VCaP (cell line): ENCODE measurements around the gene EFCAB5.
"Not testable (repeated sequence)": the region's sequence is repeated elsewhere in the genome, so short reads cannot be mapped to it uniquely, and the experiment has no call there.

ENCODE experiments used
- H3K27ac ChIP-seq: fragments of 450-650 bp; 2 replicates; pipeline ENCODE4 v1.5.1; 2017
- CTCF ChIP-seq: fragments of 450-650 bp; conservative IDR thresholded peaks from 2 replicates; pipeline ENCODE4 v1.5.1; 2017; ENCODE audit warnings: mild to moderate bottlenecking, moderate library complexity

The EFCAB5 gene

GRCh38 chr17:30027676-30028075, 86.2 kb downstream of the EFCAB5 start:
- H3K27ac ChIP-seq: no peak overlapping the region
- TF ChIP-seq CTCF: no peak

- TF ChIP-seq CTCF: no peak
- no peak overlapping the region for H3K27ac ChIP-seq
Measured at GRCh38 chr17:30031214-30031869, 89.9 kb downstream of the EFCAB5 start.

- TF ChIP-seq CTCF: no peak
- H3K27ac ChIP-seq: no peak overlapping the region
Measured at GRCh38 chr17:30035369-30035768, 93.9 kb downstream of the EFCAB5 start.

- H3K27ac ChIP-seq: not testable (repeated sequence)
Measured at GRCh38 chr17:30040719-30041518, 99.5 kb downstream of the EFCAB5 start.

- TF ChIP-seq CTCF: no peak
- no peak overlapping the region for H3K27ac ChIP-seq
Measured at GRCh38 chr17:30041551-30041950, 100.1 kb downstream of the EFCAB5 start.

GRCh38 chr17:30062372-30062771, 120.9 kb downstream of the EFCAB5 start:
- H3K27ac ChIP-seq: no peak overlapping the region
- no peak for TF ChIP-seq CTCF

GRCh38 chr17:30064738-30065137, 123.3 kb downstream of the EFCAB5 start:
- H3K27ac ChIP-seq: no peak overlapping the region
- TF ChIP-seq CTCF: no peak

- no peak overlapping the region for H3K27ac ChIP-seq
- no peak for TF ChIP-seq CTCF
Measured at GRCh38 chr17:30068465-30068864, 127.0 kb downstream of the EFCAB5 start.
